Measurements from ENCODE around the gene SEMA4A.

Gene SEMA4A

DNA sequence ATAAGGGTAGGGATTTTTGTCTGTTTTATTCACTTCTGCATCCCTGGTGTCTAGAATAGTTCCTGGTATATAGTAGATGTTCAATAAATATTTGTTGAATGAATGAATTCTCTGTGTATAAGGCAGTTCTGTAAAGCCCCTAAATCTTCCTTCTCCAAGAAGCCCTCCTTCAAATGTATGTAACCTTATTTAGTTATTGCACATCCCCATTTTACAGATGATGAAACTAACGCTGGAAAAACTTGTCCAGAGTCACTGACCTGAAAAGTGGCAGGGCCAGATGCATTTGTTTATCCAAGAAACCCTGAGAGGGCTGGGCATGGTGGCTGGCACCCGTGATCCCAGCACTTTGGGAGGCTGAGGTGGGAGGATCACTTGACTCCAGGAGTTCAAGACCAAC, 43.1 kb upstream of the SEMA4A start:
- no peak for DNase-seq (ENCODE audit: low read depth in 2 of 2)
- no peak overlapping the region for H3K4me3 ChIP-seq (replicated peaks in 1 of 2; ENCODE audit: low read depth in 2 of 2, low read length in 2 of 2)
- TF ChIP-seq, protein P1, sequence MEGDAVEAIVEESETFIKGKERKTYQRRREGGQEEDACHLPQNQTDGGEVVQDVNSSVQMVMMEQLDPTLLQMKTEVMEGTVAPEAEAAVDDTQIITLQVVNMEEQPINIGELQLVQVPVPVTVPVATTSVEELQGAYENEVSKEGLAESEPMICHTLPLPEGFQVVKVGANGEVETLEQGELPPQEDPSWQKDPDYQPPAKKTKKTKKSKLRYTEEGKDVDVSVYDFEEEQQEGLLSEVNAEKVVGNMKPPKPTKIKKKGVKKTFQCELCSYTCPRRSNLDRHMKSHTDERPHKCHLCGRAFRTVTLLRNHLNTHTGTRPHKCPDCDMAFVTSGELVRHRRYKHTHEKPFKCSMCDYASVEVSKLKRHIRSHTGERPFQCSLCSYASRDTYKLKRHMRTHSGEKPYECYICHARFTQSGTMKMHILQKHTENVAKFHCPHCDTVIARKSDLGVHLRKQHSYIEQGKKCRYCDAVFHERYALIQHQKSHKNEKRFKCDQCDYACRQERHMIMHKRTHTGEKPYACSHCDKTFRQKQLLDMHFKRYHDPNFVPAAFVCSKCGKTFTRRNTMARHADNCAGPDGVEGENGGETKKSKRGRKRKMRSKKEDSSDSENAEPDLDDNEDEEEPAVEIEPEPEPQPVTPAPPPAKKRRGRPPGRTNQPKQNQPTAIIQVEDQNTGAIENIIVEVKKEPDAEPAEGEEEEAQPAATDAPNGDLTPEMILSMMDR (IDR thresholded peaks at IDR 0.05; ENCODE audit: low read depth, low read length), result no peak

DNA sequence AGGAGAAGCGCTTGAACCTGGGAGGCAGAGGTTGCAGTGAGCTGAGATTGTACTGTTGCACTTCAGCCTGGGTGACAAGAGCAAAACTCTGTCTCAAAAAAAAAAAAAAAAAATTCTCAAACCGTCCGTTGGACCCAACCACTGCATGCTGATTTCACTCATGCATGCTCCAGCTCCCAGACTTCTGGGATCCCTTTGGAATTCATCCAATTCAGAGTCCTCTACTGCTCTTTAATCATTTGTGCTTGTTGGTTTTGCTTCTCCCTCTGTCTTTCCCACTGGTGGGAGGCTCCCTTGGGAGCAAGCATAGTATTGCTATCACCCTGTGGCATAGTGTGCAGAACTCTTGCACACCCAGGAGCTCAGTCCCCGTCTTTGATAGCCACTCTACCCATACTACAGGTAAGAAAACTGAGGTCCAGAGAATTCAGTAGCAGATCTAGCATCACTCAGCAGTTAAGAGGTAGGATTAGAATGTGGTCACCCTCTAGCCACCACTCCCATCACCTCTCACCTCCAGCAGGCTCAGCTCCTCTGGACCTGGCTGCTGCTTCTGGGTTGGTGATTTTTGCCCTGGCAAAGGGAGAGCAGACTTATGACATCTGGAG, 41.9 kb upstream of the SEMA4A start:
- DNase-seq (ENCODE audit: low read depth in 2 of 2), result peak in 1 of 2 donors; percentile 60
- TF ChIP-seq, protein P1 (IDR thresholded peaks at IDR 0.05; ENCODE audit: low read depth, low read length), result no peak
- H3K4me3 ChIP-seq (replicated peaks in 1 of 2; ENCODE audit: low read depth in 2 of 2, low read length in 2 of 2), result no peak overlapping the region

DNA sequence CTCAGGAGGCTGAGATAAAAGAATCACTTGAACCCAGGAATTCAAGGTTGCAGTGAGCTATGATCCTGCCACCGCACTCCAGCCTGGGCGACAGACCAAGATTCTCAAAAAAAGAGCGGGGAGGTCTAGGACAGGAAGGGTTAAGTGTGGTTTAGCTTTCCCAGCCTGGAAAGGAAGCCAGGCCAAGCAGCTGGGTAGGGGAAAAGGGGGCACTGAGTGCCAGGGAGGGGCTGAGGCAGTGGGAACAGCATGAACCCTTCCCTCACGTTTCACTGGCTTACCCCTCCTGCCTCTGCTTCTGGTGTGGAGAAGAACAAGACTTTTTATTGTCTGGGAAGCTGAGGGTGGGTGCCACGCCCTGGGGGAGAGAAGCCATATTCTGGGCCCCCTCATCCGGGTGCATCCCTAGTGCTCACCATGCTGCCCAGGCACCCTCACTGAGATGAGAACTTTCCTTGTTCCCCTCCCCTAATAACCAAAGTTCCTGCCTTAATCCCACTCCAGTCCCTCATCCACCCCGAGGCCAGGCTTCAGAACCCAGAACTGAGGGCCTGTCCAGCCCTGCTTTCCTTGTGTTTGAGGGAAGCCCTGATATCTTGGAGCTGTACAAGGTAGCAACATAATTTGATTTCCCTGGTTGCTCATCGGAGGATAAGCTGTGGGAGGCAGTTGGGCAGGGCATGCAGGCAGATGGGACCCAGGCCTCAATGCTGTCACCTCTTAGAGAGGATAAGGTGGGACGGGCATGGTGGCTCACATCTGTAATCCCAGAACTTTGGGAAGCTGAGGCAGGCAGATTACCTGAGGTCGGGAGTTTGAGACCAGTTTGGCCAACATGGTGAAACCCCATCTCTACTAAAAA, 40.9 kb upstream of the SEMA4A start:
- no peak overlapping the region for H3K4me3 ChIP-seq (replicated peaks in 1 of 2; ENCODE audit: low read depth in 2 of 2, low read length in 2 of 2)
- no peak for DNase-seq (ENCODE audit: low read depth in 2 of 2)
- TF ChIP-seq, protein P1 (IDR thresholded peaks at IDR 0.05; ENCODE audit: low read depth, low read length), result no peak

DNA sequence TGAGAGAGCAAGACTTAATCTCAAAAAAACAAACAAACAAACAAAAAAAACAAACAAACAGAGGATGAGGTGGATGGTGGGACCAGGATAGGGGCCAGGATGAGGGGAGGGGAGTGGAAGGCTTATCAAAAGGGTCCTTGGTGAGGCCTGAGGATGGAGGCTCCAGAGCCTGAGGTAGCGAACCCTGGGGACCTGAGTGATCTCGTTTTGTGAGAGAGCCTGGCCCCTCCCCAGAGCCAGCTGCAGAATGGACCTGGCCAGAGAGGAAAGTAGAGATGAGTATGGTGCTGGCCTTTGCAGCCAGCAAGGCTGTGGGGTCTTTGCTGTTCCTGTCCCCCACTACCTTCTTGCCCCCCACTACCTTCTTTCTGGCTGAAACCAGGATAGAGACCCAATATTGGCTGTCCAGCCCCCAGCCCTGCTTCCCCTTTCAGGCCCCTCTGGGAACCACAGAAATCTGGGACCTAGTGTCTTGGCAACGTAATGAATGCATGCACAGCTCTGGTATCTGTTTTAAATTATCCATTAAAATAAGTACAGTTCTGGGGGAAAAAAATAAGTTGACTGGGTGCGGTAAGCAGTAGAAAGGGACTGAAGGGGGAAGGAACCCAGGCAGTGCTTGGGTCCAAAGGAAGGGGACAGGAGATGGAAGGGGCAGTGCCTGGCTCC, 40.0 kb upstream of the SEMA4A start:
- no peak overlapping the region for H3K4me3 ChIP-seq (replicated peaks in 1 of 2; ENCODE audit: low read depth in 2 of 2, low read length in 2 of 2)
- DNase-seq (ENCODE audit: low read depth in 2 of 2), result peak in 1 of 2 donors; percentile 34
- TF ChIP-seq, protein P1 (IDR thresholded peaks at IDR 0.05; ENCODE audit: low read depth, low read length), result no peak

DNA sequence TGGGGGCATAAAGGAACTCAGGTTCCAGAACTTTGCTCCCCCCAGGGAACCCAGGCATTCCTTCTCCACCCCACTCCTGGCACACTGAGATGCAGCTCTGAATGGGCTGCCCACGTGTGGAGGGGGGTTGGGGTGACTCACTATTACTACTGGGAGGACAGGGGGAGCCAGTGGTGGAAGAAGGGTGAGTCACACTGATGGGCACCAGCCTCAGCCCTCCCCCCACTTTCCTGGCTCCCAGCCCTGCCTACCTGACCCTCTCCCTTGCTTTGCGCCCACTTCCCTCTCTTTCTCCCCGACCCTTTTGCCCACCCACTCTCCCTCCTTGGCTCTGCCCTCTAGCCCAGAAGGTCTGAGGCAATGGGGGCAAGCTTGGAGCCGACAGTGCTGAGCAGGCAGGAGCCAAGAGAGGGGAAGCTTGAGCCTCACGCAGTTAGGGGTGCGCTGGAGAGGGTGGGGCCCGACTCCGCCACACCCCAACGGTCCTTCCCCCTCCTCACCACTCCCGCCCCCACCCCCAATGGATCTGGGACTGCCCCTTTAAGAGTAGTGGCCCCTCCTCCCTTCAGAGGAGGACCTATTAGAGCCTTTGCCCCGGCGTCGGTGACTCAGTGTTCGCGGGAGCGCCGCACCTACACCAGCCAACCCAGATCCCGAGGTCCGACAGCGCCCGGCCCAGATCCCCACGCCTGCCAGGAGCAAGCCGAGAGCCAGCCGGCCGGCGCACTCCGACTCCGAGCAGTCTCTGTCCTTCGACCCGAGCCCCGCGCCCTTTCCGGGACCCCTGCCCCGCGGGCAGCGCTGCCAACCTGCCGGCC, 39.1 kb upstream of the SEMA4A start, which contains the start of gene LMNA:
Gene LMNA (plus strand): TSS at position 611 of the 818 bp plus-strand sequence. CDS start 208 bp downstream, outside the sequence.
- peak; percentile 96 to 98 for DNase-seq (ENCODE audit: low read depth in 2 of 2)
- TF ChIP-seq, protein P1 (IDR thresholded peaks at IDR 0.05; ENCODE audit: low read depth, low read length), result no peak
- peak within 1 kb of the TSS; percentile 74 to 100 for H3K4me3 ChIP-seq (replicated peaks in 1 of 2; ENCODE audit: low read depth in 2 of 2, low read length in 2 of 2)

DNA sequence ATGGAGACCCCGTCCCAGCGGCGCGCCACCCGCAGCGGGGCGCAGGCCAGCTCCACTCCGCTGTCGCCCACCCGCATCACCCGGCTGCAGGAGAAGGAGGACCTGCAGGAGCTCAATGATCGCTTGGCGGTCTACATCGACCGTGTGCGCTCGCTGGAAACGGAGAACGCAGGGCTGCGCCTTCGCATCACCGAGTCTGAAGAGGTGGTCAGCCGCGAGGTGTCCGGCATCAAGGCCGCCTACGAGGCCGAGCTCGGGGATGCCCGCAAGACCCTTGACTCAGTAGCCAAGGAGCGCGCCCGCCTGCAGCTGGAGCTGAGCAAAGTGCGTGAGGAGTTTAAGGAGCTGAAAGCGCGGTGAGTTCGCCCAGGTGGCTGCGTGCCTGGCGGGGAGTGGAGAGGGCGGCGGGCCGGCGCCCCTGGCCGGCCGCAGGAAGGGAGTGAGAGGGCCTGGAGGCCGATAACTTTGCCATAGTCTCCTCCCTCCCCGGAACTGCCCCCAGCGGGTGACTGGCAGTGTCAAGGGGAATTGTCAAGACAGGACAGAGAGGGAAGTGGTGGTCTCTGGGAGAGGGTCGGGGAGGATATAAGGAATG, 38.4 kb upstream of the SEMA4A start:
- no peak for DNase-seq (ENCODE audit: low read depth in 2 of 2)
- TF ChIP-seq, protein P1 (IDR thresholded peaks at IDR 0.05; ENCODE audit: low read depth, low read length), result no peak
- H3K4me3 ChIP-seq (replicated peaks in 1 of 2; ENCODE audit: low read depth in 2 of 2, low read length in 2 of 2), result peak overlapping the region; percentile 74 to 100

Data from cardiac fibroblast (primary cell).